Measurements from ENCODE around the gene NYNRIN.
A peak's percentile ranks its signal among the peaks of the same experiment; 100 is the strongest.
"Not testable (repeated sequence)": the region's sequence is repeated elsewhere in the genome, so short reads cannot be mapped to it uniquely, and the experiment has no call there.

Gene NYNRIN

DNA sequence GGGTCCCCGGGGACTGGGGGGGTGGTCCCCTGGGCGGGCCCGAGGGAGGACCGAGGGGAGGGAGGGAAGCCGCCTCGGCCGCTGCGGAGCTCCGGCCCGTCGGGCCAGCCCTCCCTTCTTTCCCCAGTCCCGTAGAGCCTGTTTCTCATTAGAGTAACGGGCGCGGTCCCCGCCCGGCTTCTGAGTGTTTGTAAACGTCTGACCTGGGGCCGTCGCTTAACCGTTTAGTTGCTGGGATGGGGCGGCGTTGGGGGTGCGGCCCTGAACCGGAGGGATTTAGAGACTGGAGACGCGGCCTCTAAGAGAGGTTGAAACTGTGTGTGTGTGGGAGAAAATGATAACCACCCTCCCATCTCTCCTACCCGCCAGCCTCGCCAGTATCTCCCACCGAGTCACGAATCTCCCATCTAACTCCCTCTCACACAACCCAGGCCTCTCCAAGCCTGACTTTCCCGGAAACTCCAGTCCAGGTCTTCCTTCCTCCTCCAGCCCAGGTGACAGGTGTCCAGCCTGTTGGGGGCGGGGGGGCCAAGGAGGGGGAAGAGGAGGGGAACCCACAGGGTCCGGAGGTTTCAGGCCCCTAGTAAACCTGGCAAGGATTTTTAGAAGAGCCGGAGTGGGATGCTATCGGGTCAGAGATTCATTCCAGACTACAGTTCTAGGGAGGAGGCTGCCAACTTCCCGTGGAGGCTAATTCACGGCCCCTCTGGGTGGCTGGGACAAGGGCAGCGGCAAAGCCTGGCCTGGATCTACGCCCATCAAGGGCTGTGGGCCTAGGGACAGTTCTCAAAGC lies 31.9 kb upstream of the NYNRIN start:
- no peaks in the 10 kb centered on the region for H3K36me3 ChIP-seq (ENCODE audit: insufficient read depth, low read length)
- H3K4me1 ChIP-seq (ENCODE audit: insufficient read depth, low read length) = no peaks in the 10 kb centered on the region
- peak overlapping the region; percentile 63 for H3K9ac ChIP-seq (ENCODE audit: low read depth, low read length)
- no peaks in the 10 kb centered on the region for H3K9me3 ChIP-seq (ENCODE audit: control insufficient read depth, insufficient read depth, low read length)

DNA sequence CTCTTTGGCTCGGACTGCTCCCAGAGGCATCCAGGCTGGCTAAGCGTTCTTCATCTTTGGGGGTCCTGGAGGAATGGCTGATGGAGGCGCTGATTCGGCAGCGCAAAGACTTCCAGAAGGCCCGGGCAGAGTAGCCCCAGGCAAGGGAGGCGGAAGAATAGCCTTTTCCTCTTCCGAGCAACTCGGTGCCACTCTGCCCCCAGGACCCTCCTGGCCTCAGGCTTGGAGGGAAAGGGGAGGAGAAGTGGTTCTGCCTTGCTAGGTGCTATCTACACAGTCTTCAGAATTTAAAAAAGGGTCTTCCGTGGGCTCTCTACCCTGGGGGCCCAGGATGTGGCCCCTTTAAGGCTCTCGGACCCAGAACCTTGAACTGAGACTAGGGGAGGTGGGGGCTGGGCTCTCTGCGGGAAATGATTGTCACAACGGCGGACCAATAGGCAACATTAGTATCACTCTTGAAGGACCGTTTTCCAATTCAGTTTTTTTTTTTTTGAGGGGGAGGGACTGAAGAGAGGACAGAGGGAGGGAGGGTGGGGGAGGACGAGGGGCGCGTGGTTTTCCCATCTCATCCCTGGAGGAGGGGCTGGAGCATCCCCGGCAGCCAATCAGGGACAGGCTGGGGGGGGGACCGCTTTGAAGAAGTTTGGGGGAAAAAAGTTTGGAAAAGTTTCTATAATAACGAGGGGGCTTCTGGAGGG lies 31.1 kb upstream of the NYNRIN start, which contains the start of gene NFATC4:
TSS of gene NFATC4 (plus strand) at position 671 of the 698 bp plus-strand sequence. CDS start 157 bp downstream, outside the sequence.
- Histone ChIP-seq H3K9ac (ENCODE audit: low read depth, low read length) (peak within 1 kb of the TSS; percentile 92), H3K9me3 (ENCODE audit: control insufficient read depth, insufficient read depth, low read length) (no peaks in the 10 kb centered on the region), H3K36me3 (ENCODE audit: insufficient read depth, low read length) (no peaks in the 10 kb centered on the region; the same call in 1 of the 2 replicates), H3K4me1 (ENCODE audit: insufficient read depth, low read length) (no peaks in the 10 kb centered on the region)

DNA sequence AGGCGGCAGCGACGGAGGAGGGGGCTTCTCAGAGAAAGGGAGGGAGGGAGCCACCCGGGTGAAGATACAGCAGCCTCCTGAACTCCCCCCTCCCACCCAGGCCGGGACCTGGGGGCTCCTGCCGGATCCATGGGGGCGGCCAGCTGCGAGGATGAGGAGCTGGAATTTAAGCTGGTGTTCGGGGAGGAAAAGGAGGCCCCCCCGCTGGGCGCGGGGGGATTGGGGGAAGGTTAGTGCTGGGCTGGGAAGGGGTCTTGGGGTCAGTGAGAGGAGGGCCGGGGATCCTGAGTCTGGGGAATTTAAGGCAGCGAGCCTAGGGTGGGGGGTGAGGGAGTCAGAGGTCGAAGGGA lies 30.6 kb upstream of the NYNRIN start:
- Histone ChIP-seq H3K9me3 (ENCODE audit: control insufficient read depth, insufficient read depth, low read length) (no peaks in the 10 kb centered on the region), H3K9ac (ENCODE audit: low read depth, low read length) (peak overlapping the region; percentile 92)

DNA sequence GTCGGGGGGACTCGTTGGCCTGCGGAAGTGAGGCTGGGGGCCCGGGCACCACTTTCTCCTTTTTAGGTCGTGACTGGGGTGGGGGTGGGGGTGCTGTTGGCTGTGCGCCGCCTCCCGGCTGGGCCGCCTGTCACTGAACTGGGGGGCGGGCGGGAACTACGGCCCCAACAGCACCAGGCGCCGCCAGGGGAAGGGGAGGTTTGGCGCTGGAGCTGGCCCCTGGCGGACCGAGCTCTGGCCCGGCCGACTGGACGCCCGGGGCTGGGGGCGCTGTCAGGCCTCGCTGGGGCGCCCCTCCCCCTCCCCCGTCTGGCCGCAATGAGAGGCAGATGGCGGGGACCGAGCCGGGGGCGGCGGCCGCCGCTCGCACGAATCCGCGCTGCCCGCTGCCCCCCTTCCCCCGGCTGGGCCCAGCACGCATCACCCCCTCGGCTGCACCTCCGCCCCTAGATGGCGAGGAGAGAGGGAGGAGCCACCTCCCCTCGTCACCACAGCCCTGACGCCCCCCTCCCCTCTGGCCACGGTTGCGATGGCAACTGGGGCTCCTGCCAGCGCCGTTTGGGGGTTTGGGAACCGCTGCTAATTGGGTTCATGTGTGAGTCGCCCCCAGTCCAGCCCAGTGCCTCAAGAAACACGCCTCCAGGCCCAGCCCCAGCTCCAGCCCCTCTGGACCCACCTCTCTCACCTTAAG lies 30.1 kb upstream of the NYNRIN start:
- Histone ChIP-seq H3K36me3 (ENCODE audit: insufficient read depth, low read length) (no peaks in the 10 kb centered on the region; the same call in 1 of the 2 replicates), H3K9ac (ENCODE audit: low read depth, low read length) (peak overlapping the region; percentile 92), H3K4me1 (ENCODE audit: insufficient read depth, low read length) (no peaks in the 10 kb centered on the region), H3K9me3 (ENCODE audit: control insufficient read depth, insufficient read depth, low read length) (no peaks in the 10 kb centered on the region)

More for the DNA sequence above, 30.6 kb upstream of the NYNRIN start:
- no peaks in the 10 kb centered on the region; the same call in 1 of the 2 replicates for H3K36me3 ChIP-seq (ENCODE audit: insufficient read depth, low read length)
- H3K4me1 ChIP-seq (ENCODE audit: insufficient read depth, low read length) = no peaks in the 10 kb centered on the region

DNA sequence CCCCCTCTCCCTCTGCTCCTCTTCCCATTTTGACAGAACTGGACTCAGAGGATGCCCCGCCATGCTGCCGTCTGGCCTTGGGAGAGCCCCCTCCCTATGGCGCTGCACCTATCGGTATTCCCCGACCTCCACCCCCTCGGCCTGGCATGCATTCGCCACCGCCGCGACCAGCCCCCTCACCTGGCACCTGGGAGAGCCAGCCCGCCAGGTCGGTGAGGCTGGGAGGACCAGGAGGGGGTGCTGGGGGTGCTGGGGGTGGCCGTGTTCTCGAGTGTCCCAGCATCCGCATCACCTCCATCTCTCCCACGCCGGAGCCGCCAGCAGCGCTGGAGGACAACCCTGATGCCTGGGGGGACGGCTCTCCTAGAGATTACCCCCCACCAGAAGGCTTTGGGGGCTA lies 29.3 kb upstream of the NYNRIN start:
- Histone ChIP-seq H3K36me3 (ENCODE audit: insufficient read depth, low read length) (no peaks in the 10 kb centered on the region; the same call in 1 of the 2 replicates), H3K4me1 (ENCODE audit: insufficient read depth, low read length) (no peaks in the 10 kb centered on the region), H3K9me3 (ENCODE audit: control insufficient read depth, insufficient read depth, low read length) (no peaks in the 10 kb centered on the region), H3K9ac (ENCODE audit: low read depth, low read length) (no peak overlapping the region)

DNA sequence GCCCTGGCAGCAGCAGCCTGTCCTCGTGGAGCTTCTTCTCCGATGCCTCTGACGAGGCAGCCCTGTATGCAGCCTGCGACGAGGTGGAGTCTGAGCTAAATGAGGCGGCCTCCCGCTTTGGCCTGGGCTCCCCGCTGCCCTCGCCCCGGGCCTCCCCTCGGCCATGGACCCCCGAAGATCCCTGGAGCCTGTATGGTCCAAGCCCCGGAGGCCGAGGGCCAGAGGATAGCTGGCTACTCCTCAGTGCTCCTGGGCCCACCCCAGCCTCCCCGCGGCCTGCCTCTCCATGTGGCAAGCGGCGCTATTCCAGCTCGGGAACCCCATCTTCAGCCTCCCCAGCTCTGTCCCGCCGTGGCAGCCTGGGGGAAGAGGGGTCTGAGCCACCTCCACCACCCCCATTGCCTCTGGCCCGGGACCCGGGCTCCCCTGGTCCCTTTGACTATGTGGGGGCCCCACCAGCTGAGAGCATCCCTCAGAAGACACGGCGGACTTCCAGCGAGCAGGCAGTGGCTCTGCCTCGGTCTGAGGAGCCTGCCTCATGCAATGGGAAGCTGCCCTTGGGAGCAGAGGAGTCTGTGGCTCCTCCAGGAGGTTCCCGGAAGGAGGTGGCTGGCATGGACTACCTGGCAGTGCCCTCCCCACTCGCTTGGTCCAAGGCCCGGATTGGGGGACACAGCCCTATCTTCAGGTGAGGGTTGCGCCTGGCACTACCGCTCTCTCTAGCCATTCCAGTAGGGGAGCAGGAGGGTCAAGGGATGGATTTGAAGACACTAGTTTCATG lies 28.7 kb upstream of the NYNRIN start:
- H3K36me3 ChIP-seq (ENCODE audit: insufficient read depth, low read length) = no peaks in the 10 kb centered on the region; the same call in 1 of the 2 replicates
- no peak overlapping the region for H3K9ac ChIP-seq (ENCODE audit: low read depth, low read length)
- H3K4me1 ChIP-seq (ENCODE audit: insufficient read depth, low read length) = no peaks in the 10 kb centered on the region
- H3K9me3 ChIP-seq (ENCODE audit: control insufficient read depth, insufficient read depth, low read length) = no peaks in the 10 kb centered on the region

DNA sequence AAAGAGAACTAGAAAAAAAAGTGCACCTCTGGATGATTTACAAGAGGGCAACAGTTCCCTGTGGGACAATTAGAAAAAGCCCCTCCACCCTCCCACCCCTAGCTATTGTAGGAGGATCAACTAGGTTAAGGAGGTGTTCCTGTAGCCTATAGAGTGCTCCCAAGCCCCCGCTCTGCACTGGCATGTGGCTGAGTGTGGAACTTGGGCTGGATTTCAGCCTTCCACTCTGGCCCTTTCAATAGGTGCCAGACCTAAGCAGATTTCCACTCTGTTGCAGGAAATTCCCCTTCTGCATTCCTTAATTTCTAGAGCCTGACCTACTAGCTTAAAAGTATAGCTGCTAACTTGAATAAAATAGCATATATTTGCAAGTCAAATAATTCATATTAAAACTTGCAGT lies 28.1 kb upstream of the NYNRIN start:
- Histone ChIP-seq H3K4me1 (ENCODE audit: insufficient read depth, low read length) (no peaks in the 10 kb centered on the region; the same call in 1 of the 2 replicates), H3K9ac (ENCODE audit: low read depth, low read length) (no peak overlapping the region)

DNA sequence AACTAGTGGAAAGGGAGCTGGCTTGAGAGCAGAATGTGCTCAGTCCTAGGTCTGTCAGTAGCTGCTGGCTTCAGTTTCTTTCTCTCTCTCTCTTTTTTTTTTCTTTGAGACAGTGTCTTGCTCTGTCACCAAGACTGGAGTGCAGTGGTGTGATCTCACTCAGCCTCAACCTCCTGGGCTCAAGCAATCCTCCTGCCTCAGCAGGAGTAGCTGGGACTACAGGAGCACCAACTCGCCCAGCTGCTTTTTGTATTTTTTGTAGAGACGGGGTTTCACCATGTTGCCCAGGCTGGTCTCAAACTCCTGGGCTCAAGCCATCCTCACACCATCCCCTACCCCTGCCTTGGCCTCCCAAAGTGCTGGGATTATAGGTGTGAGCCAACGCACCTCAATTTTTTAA lies 27.2 kb upstream of the NYNRIN start:
- not testable (repeated sequence) for H3K36me3 ChIP-seq (ENCODE audit: insufficient read depth, low read length); H3K9ac ChIP-seq (ENCODE audit: low read depth, low read length); H3K9me3 ChIP-seq (ENCODE audit: control insufficient read depth, insufficient read depth, low read length); H3K4me1 ChIP-seq (ENCODE audit: insufficient read depth, low read length)

More for the DNA sequence above, 28.1 kb upstream of the NYNRIN start:
- Histone ChIP-seq H3K9me3 (ENCODE audit: control insufficient read depth, insufficient read depth, low read length) (no peaks in the 10 kb centered on the region), H3K36me3 (ENCODE audit: insufficient read depth, low read length) (no peaks in the 10 kb centered on the region; the same call in 1 of the 2 replicates)

DNA sequence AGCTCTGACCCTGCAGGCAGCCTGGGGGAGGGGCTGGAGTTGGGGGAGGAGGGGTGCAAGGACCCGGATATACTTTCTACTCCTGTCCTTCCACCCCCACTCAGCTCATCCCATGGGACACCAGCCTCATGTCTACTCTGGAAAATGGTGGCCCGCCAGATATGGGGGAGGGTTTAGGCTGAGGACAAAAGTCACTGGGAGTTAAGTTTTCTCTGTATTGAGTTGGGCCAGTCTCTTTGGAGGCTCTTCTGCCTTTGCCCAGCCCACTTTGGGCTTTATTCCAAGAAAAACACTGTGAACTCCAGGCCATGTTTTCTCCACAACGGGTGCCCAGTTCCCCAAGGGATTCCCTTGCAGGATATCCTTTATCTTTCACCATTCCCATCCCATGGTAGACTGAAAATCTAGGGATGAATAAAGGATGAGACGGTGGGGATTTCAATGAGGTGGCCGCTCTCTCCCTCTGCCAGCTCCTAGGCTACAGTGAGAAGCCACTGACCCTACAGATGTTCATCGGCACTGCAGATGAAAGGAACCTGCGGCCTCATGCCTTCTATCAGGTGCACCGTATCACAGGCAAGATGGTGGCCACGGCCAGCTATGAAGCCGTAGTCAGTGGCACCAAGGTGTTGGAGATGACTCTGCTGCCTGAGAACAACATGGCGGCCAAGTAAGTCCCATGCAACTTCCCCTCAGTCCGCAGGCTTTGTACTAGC lies 25.9 kb upstream of the NYNRIN start:
- Histone ChIP-seq H3K4me1 (ENCODE audit: insufficient read depth, low read length) (peaks cover 9% of the 10 kb centered on the region; the same call in 1 of the 2 replicates), H3K36me3 (ENCODE audit: insufficient read depth, low read length) (no peaks in the 10 kb centered on the region; the same call in 1 of the 2 replicates), H3K9me3 (ENCODE audit: control insufficient read depth, insufficient read depth, low read length) (no peaks in the 10 kb centered on the region)

DNA sequence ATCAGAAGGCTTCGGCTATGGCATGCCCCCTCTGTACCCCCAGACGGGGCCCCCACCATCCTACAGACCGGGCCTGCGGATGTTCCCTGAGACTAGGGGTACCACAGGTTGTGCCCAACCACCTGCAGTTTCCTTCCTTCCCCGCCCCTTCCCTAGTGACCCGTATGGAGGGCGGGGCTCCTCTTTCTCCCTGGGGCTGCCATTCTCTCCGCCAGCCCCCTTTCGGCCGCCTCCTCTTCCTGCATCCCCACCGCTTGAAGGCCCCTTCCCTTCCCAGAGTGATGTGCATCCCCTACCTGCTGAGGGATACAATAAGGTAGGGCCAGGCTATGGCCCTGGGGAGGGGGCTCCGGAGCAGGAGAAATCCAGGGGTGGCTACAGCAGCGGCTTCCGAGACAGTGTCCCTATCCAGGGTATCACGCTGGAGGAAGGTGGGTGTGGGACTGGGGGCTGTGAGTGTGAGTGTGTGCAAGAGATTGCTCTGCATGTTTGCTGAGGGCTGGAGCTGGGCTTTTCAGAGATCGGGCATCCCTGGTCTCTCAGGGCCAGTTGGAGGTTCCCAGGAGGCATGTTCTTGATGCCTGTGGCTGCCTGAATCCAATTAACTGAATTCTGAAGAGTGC lies 22.2 kb upstream of the NYNRIN start:
- Histone ChIP-seq H3K36me3 (ENCODE audit: insufficient read depth, low read length) (no peaks in the 10 kb centered on the region; the same call in 1 of the 2 replicates), H3K9me3 (ENCODE audit: control insufficient read depth, insufficient read depth, low read length) (no peaks in the 10 kb centered on the region), H3K9ac (ENCODE audit: low read depth, low read length) (peak overlapping the region; percentile 50; the same call in 1 of the 2 replicates), H3K4me1 (ENCODE audit: insufficient read depth, low read length) (peaks cover 27% of the 10 kb centered on the region)

More for the DNA sequence above, 25.9 kb upstream of the NYNRIN start:
- H3K9ac ChIP-seq (ENCODE audit: low read depth, low read length) = no peak overlapping the region

DNA sequence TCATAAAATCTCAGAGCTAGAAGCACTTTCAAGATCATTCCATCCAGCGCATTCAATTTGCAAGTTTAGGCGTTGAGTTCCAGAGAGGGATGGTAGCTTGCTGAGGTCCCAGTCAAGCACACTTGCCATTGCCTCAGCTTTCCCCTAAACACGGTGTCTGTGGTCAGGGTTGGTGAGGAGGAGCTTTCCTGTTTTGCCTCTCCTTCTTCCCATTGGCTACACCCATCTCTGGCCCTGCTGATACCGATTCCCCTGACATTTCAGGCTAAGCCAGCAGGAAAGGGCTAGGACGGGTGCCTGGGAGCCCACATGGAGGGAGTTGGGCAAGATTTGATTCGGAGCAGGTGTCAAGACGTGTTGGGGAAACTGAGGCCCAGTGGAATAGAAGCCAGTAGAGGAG lies 21.7 kb upstream of the NYNRIN start:
- Histone ChIP-seq H3K4me1 (ENCODE audit: insufficient read depth, low read length) (peaks cover 29% of the 10 kb centered on the region), H3K36me3 (ENCODE audit: insufficient read depth, low read length) (no peaks in the 10 kb centered on the region; the same call in 1 of the 2 replicates), H3K9me3 (ENCODE audit: control insufficient read depth, insufficient read depth, low read length) (no peaks in the 10 kb centered on the region), H3K9ac (ENCODE audit: low read depth, low read length) (peak overlapping the region; percentile 50; the same call in 1 of the 2 replicates)

DNA sequence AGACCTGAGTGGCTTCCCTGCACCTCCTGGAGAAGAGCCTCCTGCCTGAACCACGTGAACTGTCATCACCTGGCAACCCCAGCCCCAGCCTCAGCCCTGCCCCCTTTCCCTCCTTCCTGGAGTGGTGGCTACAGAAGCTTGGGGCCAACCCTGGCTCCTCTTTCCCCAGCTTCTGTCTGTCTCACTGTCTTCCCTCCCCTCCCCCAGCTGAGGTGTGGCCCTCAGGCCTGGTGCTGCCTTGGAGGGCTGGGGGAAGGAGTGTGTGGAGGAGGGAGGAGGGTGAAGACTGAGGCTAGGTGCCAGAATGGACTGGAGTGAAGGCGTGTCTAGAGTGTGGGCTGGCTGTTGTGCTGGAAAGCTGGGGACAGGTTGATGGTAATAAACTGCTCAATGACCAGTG lies 21.1 kb upstream of the NYNRIN start:
- Histone ChIP-seq H3K9ac (ENCODE audit: low read depth, low read length) (no peak overlapping the region), H3K9me3 (ENCODE audit: control insufficient read depth, insufficient read depth, low read length) (no peaks in the 10 kb centered on the region), H3K36me3 (ENCODE audit: insufficient read depth, low read length) (no peaks in the 10 kb centered on the region; the same call in 1 of the 2 replicates), H3K4me1 (ENCODE audit: insufficient read depth, low read length) (peaks cover 29% of the 10 kb centered on the region)

DNA sequence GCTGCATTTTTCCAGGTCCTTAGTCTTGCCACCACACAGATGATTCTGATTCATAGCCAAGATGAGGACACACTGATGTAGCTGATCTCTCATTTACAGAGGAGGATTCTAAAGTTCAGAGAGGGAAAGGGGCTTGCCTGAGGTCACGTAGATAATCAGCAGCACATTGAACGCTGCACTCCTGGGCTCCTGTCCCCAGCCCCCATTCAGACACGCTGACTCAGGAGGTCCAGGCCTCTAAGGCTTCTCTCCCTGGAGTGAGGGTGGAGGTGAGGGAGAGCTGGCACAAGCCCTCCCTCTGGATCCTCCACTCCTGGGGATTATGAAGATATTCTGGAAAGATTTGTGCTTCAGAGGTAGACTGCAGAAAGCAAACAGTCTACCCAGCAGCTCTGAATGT lies 20.5 kb upstream of the NYNRIN start:
- Histone ChIP-seq H3K9me3 (ENCODE audit: control insufficient read depth, insufficient read depth, low read length) (no peaks in the 10 kb centered on the region), H3K4me1 (ENCODE audit: insufficient read depth, low read length) (peaks cover 29% of the 10 kb centered on the region), H3K9ac (ENCODE audit: low read depth, low read length) (no peak overlapping the region), H3K36me3 (ENCODE audit: insufficient read depth, low read length) (no peaks in the 10 kb centered on the region)

Measured in ES-I3 (cell line).